Endothelial cell of umbilical vein (primary cell): ENCODE results near the gene UGT1A7. TPM values are rescaled to one million over a fixed set of nuclear protein-coding genes. Genes with fewer than 3 reads are reported as not detected.

Source experiments
- BruUV-seq: library from RNA; stranded (reverse); fragments of 400-500 nt; replicated peaks from 2 replicates; lab custom pipeline; 2021; lab: Mats Ljungman, UMichigan
- CTCF ChIA-PET: fragments of 300-600, 350-600 bp; sonication (Branson Sonifier 250); formaldehyde crosslinking; loops from one replicate; lab custom pipeline; 2021; ENCODE audit warnings: antibody characterized with exemption, inconsistent platforms; lab: Charles Lee
- POLR2A ChIA-PET: fragments of 300-600, 350-600 bp; sonication (Branson Sonifier 250); formaldehyde crosslinking; loops from one replicate; lab custom pipeline; 2021; ENCODE audit warnings: antibody characterized with exemption, inconsistent platforms; lab: Charles Lee
- DNase-seq: peaks from one replicate; pipeline ENCODE4 v3.0.0-alpha.2; 2011; ENCODE audit warnings: low read depth, low spot score
- FAIRE-seq: peaks from 2 replicates; lab custom pipeline; 2011; peaks lifted over from hg19 to GRCh38; lab: Jason Lieb, UNC
- H2AFZ ChIP-seq: 2 replicates; pipeline ENCODE4 v1.6.0; 2012; ENCODE audit warnings: low read depth, low read length, control low read depth, inconsistent platforms
- H3K27ac ChIP-seq: 2 replicates; pipeline ENCODE4 v1.5.1; 2011; ENCODE audit warnings: low read depth, mild to moderate bottlenecking, control low read depth, low read length, moderate library complexity; ENCODE audit not compliant: insufficient read depth
- H3K27me3 ChIP-seq, 2 experiments: 2 replicates each; pipeline versions ENCODE4 v1.6.0 to v1.6.1; 2011; ENCODE audit warnings: low read length in 2 of 2, mixed read lengths in 1 of 2; ENCODE audit not compliant: control insufficient read depth in 2 of 2, insufficient read depth in 2 of 2
- H3K36me3 ChIP-seq, 2 experiments: 2 replicates in 1 of 2; 3 replicates in 1 of 2; pipeline ENCODE4 v1.5.1; 2011; ENCODE audit warnings: low read length in 2 of 2, mild to moderate bottlenecking in 1 of 2, moderate library complexity in 1 of 2; ENCODE audit not compliant: control insufficient read depth in 2 of 2, insufficient read depth in 2 of 2; ENCODE audit errors: extremely low read depth in 1 of 2
- H3K4me1 ChIP-seq: 3 replicates; pipeline ENCODE4 v1.5.1; 2011; ENCODE audit warnings: mild to moderate bottlenecking, low read length; ENCODE audit not compliant: control insufficient read depth, insufficient read depth; ENCODE audit errors: extremely low read depth
- H3K4me2 ChIP-seq: 2 replicates; pipeline ENCODE4 v1.6.1; 2011; ENCODE audit warnings: low read length, control low read depth, mixed read lengths; ENCODE audit not compliant: insufficient read depth
- H3K4me3 ChIP-seq, 3 experiments: fragments of 200-600 bp in 1 of 3; sonication (generic), shearing (Covaris generic) in 1 of 3; replicated peaks in 1 of 3; 2 replicates each; pipeline ENCODE4 v1.5.1; 2011 to 2016; ENCODE audit warnings: control low read depth in 3 of 3, low read length in 3 of 3, mild to moderate bottlenecking in 2 of 3, inconsistent platforms in 1 of 3, low read depth in 1 of 3, moderate library complexity in 1 of 3; ENCODE audit not compliant: insufficient read depth in 1 of 3
- H3K79me2 ChIP-seq: 2 replicates; pipeline ENCODE4 v1.6.0; 2012; ENCODE audit warnings: low read length, inconsistent platforms; ENCODE audit not compliant: control insufficient read depth, insufficient read depth
- H3K9ac ChIP-seq: replicated peaks from 2 replicates; pipeline ENCODE3; 2011; ENCODE audit warnings: low read length, control low read depth; ENCODE audit not compliant: insufficient read depth; ENCODE audit errors: extremely low read depth
- H3K9me1 ChIP-seq: replicated peaks from 3 replicates; pipeline ENCODE4 v1.6.0; 2011; ENCODE audit warnings: mild to moderate bottlenecking, low read length; ENCODE audit not compliant: control insufficient read depth, insufficient read depth; ENCODE audit errors: extremely low read depth
- H3K9me3 ChIP-seq: replicated peaks from 2 replicates; pipeline ENCODE4 v1.5.1; 2012; ENCODE audit warnings: low read length, inconsistent platforms; ENCODE audit not compliant: control insufficient read depth, insufficient read depth
- H4K20me1 ChIP-seq: replicated peaks from 2 replicates; pipeline ENCODE3; 2011; ENCODE audit warnings: mild to moderate bottlenecking, low read length; ENCODE audit not compliant: control insufficient read depth, insufficient read depth; ENCODE audit errors: extremely low read depth
- CTCF ChIP-seq, 2 donors: IDR thresholded peaks; 1 replicate in 1 of 2; 2 replicates in 1 of 2; pipeline ENCODE4 v1.5.1; 2011; ENCODE audit warnings: low read length in 2 of 2, mild to moderate bottlenecking in 2 of 2, moderate library complexity in 2 of 2, control low read depth in 1 of 2, inconsistent platforms in 1 of 2, low read depth in 1 of 2; ENCODE audit not compliant: insufficient read depth in 1 of 2; ENCODE audit errors: extremely low read depth in 1 of 2
- EZH2 ChIP-seq: IDR thresholded peaks from 2 replicates; pipeline ENCODE4 v1.6.1; 2012; ENCODE audit warnings: borderline replicate concordance, low read depth, mild to moderate bottlenecking, moderate library complexity, low read length, inconsistent platforms; ENCODE audit not compliant: severe bottlenecking
- FOS ChIP-seq: IDR thresholded peaks from 2 replicates; pipeline ENCODE4 v1.6.1; 2011; ENCODE audit warnings: mild to moderate bottlenecking, low read length, moderate library complexity, borderline replicate concordance; ENCODE audit not compliant: insufficient read depth
- GATA2 ChIP-seq: IDR thresholded peaks from 2 replicates; pipeline ENCODE4 v1.7.0; 2011; ENCODE audit warnings: low read depth, mild to moderate bottlenecking, moderate library complexity, mixed read lengths, low read length; ENCODE audit not compliant: insufficient read length, insufficient read depth
- JUN ChIP-seq: IDR thresholded peaks from 2 replicates; pipeline ENCODE4 v1.6.1; 2011; ENCODE audit warnings: borderline replicate concordance, low read depth; ENCODE audit not compliant: insufficient read length, insufficient read depth
- MAX ChIP-seq: IDR thresholded peaks from 2 replicates; pipeline ENCODE4 v1.6.1; 2011; ENCODE audit not compliant: insufficient read depth, insufficient read length
- MYC ChIP-seq: IDR thresholded peaks from one replicate; pipeline ENCODE4 v1.6.1; 2011; ENCODE audit warnings: mild to moderate bottlenecking, low read depth, low read length
- POLR2A ChIP-seq: IDR thresholded peaks from 2 replicates; pipeline ENCODE4 v1.6.1; 2012; ENCODE audit warnings: low read depth, mild to moderate bottlenecking, control low read depth, low read length
- POLR2AphosphoS5 ChIP-seq: IDR thresholded peaks from 2 replicates; pipeline ENCODE4 v1.6.1; 2012; ENCODE audit warnings: low read depth, mild to moderate bottlenecking, control low read depth, low read length, moderate library complexity; ENCODE audit not compliant: insufficient read depth
- dilution Hi-C: fragments of 300-500 bp; cut with MboI; formaldehyde crosslinking; loops from one replicate; pipeline ENCODE4 v1.15.0; 2019; ENCODE audit warnings: low sequenced_read_pairs; ENCODE audit not compliant: extremely low pct_ligation_motif_present
- intact Hi-C: fragments of 100-400 bp; cut with micrococcal nuclease; formaldehyde crosslinking; loops from one replicate; pipeline ENCODE4 v1.10.0; 2022
- polyA plus RNA-seq, 4 experiments: library from polyadenylated mRNA; depleted of rRNA in 3 of 4; stranded (reverse) in 3 of 4; unstranded in 1 of 4; fragments of >200 nt; gene quantifications; 2 replicates each; pipeline versions ENCODE4 v1.2.1 to v1.2.3, GENCODE V29; 2011 to 2012; ENCODE audit warnings: missing spikeins in 1 of 4
- total RNA-seq: library from RNA; stranded (reverse); gene quantifications from 2 replicates; pipeline ENCODE4 v1.2.3, GENCODE V29; 2021

The UGT1A7 gene
- total and polyA plus RNA-seq, 2 donors (not counting 3 experiments of a cell fraction or from before 2014, with no cell fraction given), result not detected

GRCh38 chr2:233743464-233744259, 62.0 kb downstream of the UGT1A7 start:
- CTCF ChIA-PET, result no interaction called here
- Histone ChIP-seq H2AFZ (no peak overlapping the region), H3K27ac (no peak overlapping the region), H3K79me2 (no peaks in the 10 kb centered on the region), H3K4me3 (no peak overlapping the region), H3K9me3 (no peaks in the 10 kb centered on the region), H3K4me2 (no peak overlapping the region), H3K27me3 (peaks cover 0 to 2% of the 10 kb centered on the region in 2 experiments), H4K20me1 (no peaks in the 10 kb centered on the region), H3K4me1 (no peaks in the 10 kb centered on the region), H3K9ac (no peak overlapping the region), H3K9me1 (no peaks in the 10 kb centered on the region), H3K36me3 (no peaks in the 10 kb centered on the region)
- dilution Hi-C loops (no loop called here), intact Hi-C loops (no loop called here)
- no TSS peak for BruUV-seq
- POLR2A ChIA-PET, result no interaction called here
- FAIRE-seq (no peak), DNase-seq (no peak)
- TF ChIP-seq POLR2AphosphoS5, result no peak
- TF ChIP-seq EZH2, result no peak
- no peak for TF ChIP-seq MAX
- no peak for TF ChIP-seq CTCF (IDR thresholded peaks at IDR 0.05; ENCODE audit: extremely low read depth in 1 of 2, insufficient read depth in 1 of 2, low read depth in 1 of 2, low read length in 2 of 2)
- TF ChIP-seq MYC, result no peak
- no peak for TF ChIP-seq POLR2A
- no peak for TF ChIP-seq JUN
- no peak for TF ChIP-seq GATA2
- TF ChIP-seq FOS, result no peak
